Measurements from ENCODE around the gene CNTNAP2. TPM values are rescaled to one million over a fixed set of nuclear protein-coding genes. Genes with fewer than 3 reads are reported as not detected.

Gene CNTNAP2
- total RNA-seq, 2 experiments from 2014 or later = not detected

GRCh38 chr7:147759327-147759943 is 1642.8 kb downstream of the CNTNAP2 start:
- no peak for DNase-seq
- Mint-ChIP-seq H3K27ac (no peak overlapping the region), H3K4me1 (ENCODE audit: low read depth) (no peaks in the 10 kb centered on the region), H3K4me3 (no peak overlapping the region), H3K36me3 (ENCODE audit: low read depth) (no peaks in the 10 kb centered on the region), H3K27me3 (no peaks in the 10 kb centered on the region), H3K9me3 (peaks cover 4% of the 10 kb centered on the region)
- H3K9me3 ChIP-seq (ENCODE audit: control insufficient read depth in 1 of 2, insufficient read depth in 1 of 2, low read length in 2 of 2) = no peaks in the 10 kb centered on the region
- no peak for ATAC-seq (ENCODE audit: poor library complexity)
- H3K36me3 ChIP-seq (ENCODE audit: insufficient read depth, low read length) = no peaks in the 10 kb centered on the region
- POLR2A ChIA-PET = no interaction called here
- no peaks in the 10 kb centered on the region for H3K27me3 ChIP-seq (ENCODE audit: control insufficient read depth in 1 of 2, insufficient read depth in 2 of 2, low read length in 2 of 2)
- no peak for TF ChIP-seq CTCF (IDR thresholded peaks at IDR 0.05)
- CTCF ChIA-PET = no interaction called here
- H3K27ac ChIP-seq (ENCODE audit: low read depth in 1 of 2, low read length in 2 of 2) = no peak overlapping the region
- intact Hi-C loops (cut with DNase I, micrococcal nuclease) = no loop called here
- no peaks in the 10 kb centered on the region for H3K4me1 ChIP-seq (ENCODE audit: insufficient read depth, low read length)
- H3K4me3 ChIP-seq (ENCODE audit: low read length) = no peak overlapping the region

- TF ChIP-seq CTCF (IDR thresholded peaks at IDR 0.05) = no peak
- CTCF ChIA-PET = no interaction called here
Observed at GRCh38 chr7:147765301-147765700, 1648.7 kb downstream of the CNTNAP2 start.

GRCh38 chr7:147771344-147771743 is 1654.7 kb downstream of the CNTNAP2 start:
- no peaks in the 10 kb centered on the region for H3K36me3 ChIP-seq (ENCODE audit: insufficient read depth, low read length)
- no peak overlapping the region for H3K27ac Mint-ChIP-seq
- DNase-seq (no peak), ATAC-seq (ENCODE audit: poor library complexity) (no peak)
- H3K9me3 ChIP-seq (ENCODE audit: control insufficient read depth in 1 of 2, insufficient read depth in 1 of 2, low read length in 2 of 2) = no peaks in the 10 kb centered on the region
- H3K27me3 ChIP-seq (ENCODE audit: control insufficient read depth in 1 of 2, insufficient read depth in 2 of 2, low read length in 2 of 2) = no peaks in the 10 kb centered on the region
- ChIA-PET POLR2A (no interaction called here), CTCF (no interaction called here)
- H3K9me3 Mint-ChIP-seq = peaks cover 3% of the 10 kb centered on the region
- no peak overlapping the region for H3K27ac ChIP-seq (ENCODE audit: low read depth in 1 of 2, low read length in 2 of 2)
- H3K4me1 ChIP-seq (ENCODE audit: insufficient read depth, low read length) = no peaks in the 10 kb centered on the region
- no peaks in the 10 kb centered on the region for H3K4me1 Mint-ChIP-seq (ENCODE audit: low read depth)
- no peaks in the 10 kb centered on the region for H3K27me3 Mint-ChIP-seq
- intact Hi-C loops (cut with DNase I, micrococcal nuclease) = no loop called here
- H3K36me3 Mint-ChIP-seq (ENCODE audit: low read depth) = no peaks in the 10 kb centered on the region
- no peak overlapping the region for H3K4me3 ChIP-seq (ENCODE audit: low read length)
- H3K4me3 Mint-ChIP-seq = no peak overlapping the region
- TF ChIP-seq CTCF (IDR thresholded peaks at IDR 0.05) = no peak

More at GRCh38 chr7:147765301-147765700, 1648.7 kb downstream of the CNTNAP2 start:
- Mint-ChIP-seq H3K27ac (no peak overlapping the region), H3K27me3 (no peaks in the 10 kb centered on the region), H3K4me3 (no peak overlapping the region), H3K9me3 (no peaks in the 10 kb centered on the region), H3K36me3 (ENCODE audit: low read depth) (no peaks in the 10 kb centered on the region), H3K4me1 (ENCODE audit: low read depth) (no peaks in the 10 kb centered on the region)
- Histone ChIP-seq H3K4me1 (ENCODE audit: insufficient read depth, low read length) (no peaks in the 10 kb centered on the region), H3K9me3 (ENCODE audit: control insufficient read depth in 1 of 2, insufficient read depth in 1 of 2, low read length in 2 of 2) (no peaks in the 10 kb centered on the region), H3K4me3 (ENCODE audit: low read length) (no peak overlapping the region), H3K36me3 (ENCODE audit: insufficient read depth, low read length) (no peaks in the 10 kb centered on the region), H3K27ac (ENCODE audit: low read depth in 1 of 2, low read length in 2 of 2) (no peak overlapping the region), H3K27me3 (ENCODE audit: control insufficient read depth in 1 of 2, insufficient read depth in 2 of 2, low read length in 2 of 2) (no peaks in the 10 kb centered on the region)
- DNase-seq (no peak), ATAC-seq (ENCODE audit: poor library complexity) (no peak)
- POLR2A ChIA-PET = no interaction called here
- intact Hi-C loops (cut with DNase I, micrococcal nuclease) = no loop called here

Measured in CD4-positive, alpha-beta T cell (primary cell).